ENCODE data around the gene TPPP2.

GRCh38 chr14:21011136-21011535 lies 18.9 kb upstream of the TPPP2 start:
- TF ChIP-seq CTCF (IDR thresholded peaks at IDR 0.05) (no peak), EP300 (IDR thresholded peaks at IDR 0.05) (no peak), POLR2AphosphoS5 (IDR thresholded peaks at IDR 0.05) (no peak), POLR2A (IDR thresholded peaks at IDR 0.05) (no peak)
